K562 (cell line): Measurements from ENCODE around the gene LRRFIP2.

Experiments used
- ELK1 ChIP-seq: sonication (generic); formaldehyde crosslinking; IDR thresholded peaks from 2 replicates; pipeline ENCODE4 v1.8.1; 2022; ENCODE audit warnings: missing genetic modification reagents
- FOXA1 ChIP-seq: fragments of 450-650 bp; IDR thresholded peaks from 2 replicates; pipeline ENCODE4 v1.6.1; 2016; ENCODE audit warnings: mild to moderate bottlenecking, borderline replicate concordance
- HNRNPK ChIP-seq: fragments of 200-400 bp; formaldehyde crosslinking; IDR thresholded peaks from one replicate; pipeline ENCODE4 v1.6.1; 2018; ENCODE audit warnings: mild to moderate bottlenecking, low read depth, low read length; ENCODE audit not compliant: poor library complexity, severe bottlenecking
- ZNF3 ChIP-seq: fragments of 250-450 bp; sonication (Bioruptor Pico); IDR thresholded peaks from 2 replicates; pipeline ENCODE4 v1.5.0; 2021; ENCODE audit warnings: mild to moderate bottlenecking, moderate library complexity
- ZNF561 ChIP-seq: fragments of 450-650 bp; formaldehyde crosslinking; conservative IDR thresholded peaks from 2 replicates; pipeline ENCODE4 v1.4.0; 2020; ENCODE audit warnings: mild to moderate bottlenecking, moderate library complexity

- TF ChIP-seq ZNF3 (CRISPR knock-in tag) (no peak), HNRNPK (no peak), ZNF561 (no peak), FOXA1 (no peak), ELK1 (CRISPR knock-in tag) (no peak)
Measured at GRCh38 chr3:37092484-37092883, 81.9 kb downstream of the LRRFIP2 start.
